Measurements from ENCODE around the gene TRPM3.

Gene TRPM3

DNA sequence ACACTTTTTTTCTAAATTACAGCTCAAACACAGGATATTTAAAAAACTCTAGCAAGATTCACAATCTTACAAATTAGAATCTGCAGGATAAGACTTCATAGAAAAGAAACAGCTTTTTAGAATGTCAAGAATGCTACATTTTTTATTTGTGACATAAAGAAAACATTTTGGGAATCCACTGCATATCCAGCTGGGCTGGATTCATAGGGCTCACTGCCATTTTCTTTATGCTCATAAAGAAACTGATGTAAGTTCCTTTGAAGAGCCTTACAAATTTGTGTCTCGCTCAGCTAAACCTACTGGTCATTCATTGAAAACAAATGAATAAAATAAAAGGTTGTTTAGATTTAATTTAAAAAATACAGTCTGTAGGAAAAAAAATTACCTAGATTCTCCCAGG lies 332.3 kb downstream of the TRPM3 start:
- ATAC-seq = no peak
- TF ChIP-seq CREB5 (CRISPR knock-in tag; IDR thresholded peaks at IDR 0.05; ENCODE audit: low read depth) = no peak
- TF ChIP-seq ZNF565 (CRISPR knock-in tag; conservative IDR thresholded peaks at IDR 0.05; ENCODE audit: low read depth) = no peak
- TF ChIP-seq, protein P1, sequence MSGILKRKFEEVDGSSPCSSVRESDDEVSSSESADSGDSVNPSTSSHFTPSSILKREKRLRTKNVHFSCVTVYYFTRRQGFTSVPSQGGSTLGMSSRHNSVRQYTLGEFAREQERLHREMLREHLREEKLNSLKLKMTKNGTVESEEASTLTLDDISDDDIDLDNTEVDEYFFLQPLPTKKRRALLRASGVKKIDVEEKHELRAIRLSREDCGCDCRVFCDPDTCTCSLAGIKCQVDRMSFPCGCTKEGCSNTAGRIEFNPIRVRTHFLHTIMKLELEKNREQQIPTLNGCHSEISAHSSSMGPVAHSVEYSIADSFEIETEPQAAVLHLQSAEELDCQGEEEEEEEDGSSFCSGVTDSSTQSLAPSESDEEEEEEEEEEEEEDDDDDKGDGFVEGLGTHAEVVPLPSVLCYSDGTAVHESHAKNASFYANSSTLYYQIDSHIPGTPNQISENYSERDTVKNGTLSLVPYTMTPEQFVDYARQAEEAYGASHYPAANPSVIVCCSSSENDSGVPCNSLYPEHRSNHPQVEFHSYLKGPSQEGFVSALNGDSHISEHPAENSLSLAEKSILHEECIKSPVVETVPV (CRISPR knock-in tag; IDR thresholded peaks at IDR 0.05) = no peak
- no peak for TF ChIP-seq OSR1 (CRISPR knock-in tag; IDR thresholded peaks at IDR 0.05)
- no peak for TF ChIP-seq POU6F1 (CRISPR knock-in tag; IDR thresholded peaks at IDR 0.05; ENCODE audit: borderline replicate concordance, low read depth)
- TF ChIP-seq ESRRG (CRISPR knock-in tag; IDR thresholded peaks at IDR 0.05) = no peak
- no peak for TF ChIP-seq TOX (CRISPR knock-in tag; IDR thresholded peaks at IDR 0.05; ENCODE audit: borderline replicate concordance)
- TF ChIP-seq SNAI2 (CRISPR knock-in tag; IDR thresholded peaks at IDR 0.05) = no peak
- TF ChIP-seq, protein P2, sequence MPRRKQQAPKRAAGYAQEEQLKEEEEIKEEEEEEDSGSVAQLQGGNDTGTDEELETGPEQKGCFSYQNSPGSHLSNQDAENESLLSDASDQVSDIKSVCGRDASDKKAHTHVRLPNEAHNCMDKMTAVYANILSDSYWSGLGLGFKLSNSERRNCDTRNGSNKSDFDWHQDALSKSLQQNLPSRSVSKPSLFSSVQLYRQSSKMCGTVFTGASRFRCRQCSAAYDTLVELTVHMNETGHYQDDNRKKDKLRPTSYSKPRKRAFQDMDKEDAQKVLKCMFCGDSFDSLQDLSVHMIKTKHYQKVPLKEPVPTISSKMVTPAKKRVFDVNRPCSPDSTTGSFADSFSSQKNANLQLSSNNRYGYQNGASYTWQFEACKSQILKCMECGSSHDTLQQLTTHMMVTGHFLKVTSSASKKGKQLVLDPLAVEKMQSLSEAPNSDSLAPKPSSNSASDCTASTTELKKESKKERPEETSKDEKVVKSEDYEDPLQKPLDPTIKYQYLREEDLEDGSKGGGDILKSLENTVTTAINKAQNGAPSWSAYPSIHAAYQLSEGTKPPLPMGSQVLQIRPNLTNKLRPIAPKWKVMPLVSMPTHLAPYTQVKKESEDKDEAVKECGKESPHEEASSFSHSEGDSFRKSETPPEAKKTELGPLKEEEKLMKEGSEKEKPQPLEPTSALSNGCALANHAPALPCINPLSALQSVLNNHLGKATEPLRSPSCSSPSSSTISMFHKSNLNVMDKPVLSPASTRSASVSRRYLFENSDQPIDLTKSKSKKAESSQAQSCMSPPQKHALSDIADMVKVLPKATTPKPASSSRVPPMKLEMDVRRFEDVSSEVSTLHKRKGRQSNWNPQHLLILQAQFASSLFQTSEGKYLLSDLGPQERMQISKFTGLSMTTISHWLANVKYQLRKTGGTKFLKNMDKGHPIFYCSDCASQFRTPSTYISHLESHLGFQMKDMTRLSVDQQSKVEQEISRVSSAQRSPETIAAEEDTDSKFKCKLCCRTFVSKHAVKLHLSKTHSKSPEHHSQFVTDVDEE (CRISPR knock-in tag; IDR thresholded peaks at IDR 0.05) = no peak
- TF ChIP-seq ZC3H10 (CRISPR knock-in tag; IDR thresholded peaks at IDR 0.05) = no peak
- no peak for TF ChIP-seq RARB (CRISPR knock-in tag; IDR thresholded peaks at IDR 0.05)
- TF ChIP-seq PPARA (CRISPR knock-in tag; IDR thresholded peaks at IDR 0.05; ENCODE audit: borderline replicate concordance) = no peak
- no peak for TF ChIP-seq ISL1 (CRISPR knock-in tag; IDR thresholded peaks at IDR 0.05)
- TF ChIP-seq ARNTL (CRISPR knock-in tag; IDR thresholded peaks at IDR 0.05; ENCODE audit: borderline replicate concordance, low read depth) = no peak
- TF ChIP-seq, protein P3, sequence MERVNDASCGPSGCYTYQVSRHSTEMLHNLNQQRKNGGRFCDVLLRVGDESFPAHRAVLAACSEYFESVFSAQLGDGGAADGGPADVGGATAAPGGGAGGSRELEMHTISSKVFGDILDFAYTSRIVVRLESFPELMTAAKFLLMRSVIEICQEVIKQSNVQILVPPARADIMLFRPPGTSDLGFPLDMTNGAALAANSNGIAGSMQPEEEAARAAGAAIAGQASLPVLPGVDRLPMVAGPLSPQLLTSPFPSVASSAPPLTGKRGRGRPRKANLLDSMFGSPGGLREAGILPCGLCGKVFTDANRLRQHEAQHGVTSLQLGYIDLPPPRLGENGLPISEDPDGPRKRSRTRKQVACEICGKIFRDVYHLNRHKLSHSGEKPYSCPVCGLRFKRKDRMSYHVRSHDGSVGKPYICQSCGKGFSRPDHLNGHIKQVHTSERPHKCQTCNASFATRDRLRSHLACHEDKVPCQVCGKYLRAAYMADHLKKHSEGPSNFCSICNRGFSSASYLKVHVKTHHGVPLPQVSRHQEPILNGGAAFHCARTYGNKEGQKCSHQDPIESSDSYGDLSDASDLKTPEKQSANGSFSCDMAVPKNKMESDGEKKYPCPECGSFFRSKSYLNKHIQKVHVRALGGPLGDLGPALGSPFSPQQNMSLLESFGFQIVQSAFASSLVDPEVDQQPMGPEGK (CRISPR knock-in tag; IDR thresholded peaks at IDR 0.05; ENCODE audit: borderline replicate concordance) = no peak
- TF ChIP-seq ZFP3 (CRISPR knock-in tag; IDR thresholded peaks at IDR 0.05) = no peak
- no peak for TF ChIP-seq TCF4 (CRISPR knock-in tag; IDR thresholded peaks at IDR 0.05; ENCODE audit: borderline replicate concordance)
- no peak for TF ChIP-seq ZNF70 (CRISPR knock-in tag; IDR thresholded peaks at IDR 0.05)
- no peak for TF ChIP-seq ZFP30 (CRISPR knock-in tag; IDR thresholded peaks at IDR 0.05)

DNA sequence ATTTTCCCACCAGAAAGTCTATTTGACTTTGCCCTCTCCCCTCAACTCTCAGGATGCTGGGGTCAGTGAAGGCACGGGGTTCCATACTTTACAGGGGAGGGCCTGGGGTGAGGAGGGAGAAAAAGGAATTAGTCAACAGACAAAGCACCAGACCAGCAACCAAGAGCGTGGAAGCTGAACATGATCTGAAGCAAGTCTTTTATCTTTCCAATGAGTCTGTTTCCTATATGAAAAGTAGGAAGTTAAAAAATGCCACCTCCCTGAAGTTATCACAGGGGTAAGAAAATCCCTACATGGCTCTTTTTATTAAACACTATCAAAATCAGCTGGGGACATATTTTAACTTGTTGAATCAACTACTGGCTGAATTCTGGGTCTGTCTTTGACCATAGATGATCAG lies 337.0 kb downstream of the TRPM3 start:
- no peak for TF ChIP-seq ZNF565 (CRISPR knock-in tag; conservative IDR thresholded peaks at IDR 0.05; ENCODE audit: low read depth)
- TF ChIP-seq OSR1 (CRISPR knock-in tag; IDR thresholded peaks at IDR 0.05) = no peak
- TF ChIP-seq ZNF8 (CRISPR knock-in tag; IDR thresholded peaks at IDR 0.05) = no peak
- no peak for TF ChIP-seq ZC3H10 (CRISPR knock-in tag; IDR thresholded peaks at IDR 0.05)
- no peak for TF ChIP-seq ESRRG (CRISPR knock-in tag; IDR thresholded peaks at IDR 0.05)
- TF ChIP-seq, protein P2 (CRISPR knock-in tag; IDR thresholded peaks at IDR 0.05) = no peak
- no peak for TF ChIP-seq SNAI2 (CRISPR knock-in tag; IDR thresholded peaks at IDR 0.05)
- TF ChIP-seq ARNTL (CRISPR knock-in tag; IDR thresholded peaks at IDR 0.05; ENCODE audit: borderline replicate concordance, low read depth) = no peak
- no peak for TF ChIP-seq ISL1 (CRISPR knock-in tag; IDR thresholded peaks at IDR 0.05)
- TF ChIP-seq BACH2 (CRISPR knock-in tag; IDR thresholded peaks at IDR 0.05; ENCODE audit: borderline replicate concordance) = no peak
- TF ChIP-seq, protein P3 (CRISPR knock-in tag; IDR thresholded peaks at IDR 0.05; ENCODE audit: borderline replicate concordance) = no peak
- no peak for TF ChIP-seq TCF4 (CRISPR knock-in tag; IDR thresholded peaks at IDR 0.05; ENCODE audit: borderline replicate concordance)
- no peak for TF ChIP-seq GLIS3 (CRISPR knock-in tag; IDR thresholded peaks at IDR 0.05)
- TF ChIP-seq RARB (CRISPR knock-in tag; IDR thresholded peaks at IDR 0.05) = no peak
- no peak for TF ChIP-seq CSDC2 (CRISPR knock-in tag; IDR thresholded peaks at IDR 0.05)
- TF ChIP-seq ZFP3 (CRISPR knock-in tag; IDR thresholded peaks at IDR 0.05) = no peak
- TF ChIP-seq POU6F1 (CRISPR knock-in tag; IDR thresholded peaks at IDR 0.05; ENCODE audit: borderline replicate concordance, low read depth) = no peak
- ATAC-seq = no peak

Data from SK-N-SH treated with all-trans-retinoic acid at 6 μM for 48 hours (cell line).